T-helper 2 cell (primary cell): Measurements from ENCODE around the gene PLD1.

ENCODE experiments used
- DNase-seq, 5 experiments: peaks; one replicate each; pipeline versions ENCODE4 v3.0.0 to v3.0.0-alpha.2; 2012 to 2022

The PLD1 gene

GRCh38 chr3:171796625-171797264, 13.5 kb downstream of the PLD1 start:
- no peak for DNase-seq

DNA sequence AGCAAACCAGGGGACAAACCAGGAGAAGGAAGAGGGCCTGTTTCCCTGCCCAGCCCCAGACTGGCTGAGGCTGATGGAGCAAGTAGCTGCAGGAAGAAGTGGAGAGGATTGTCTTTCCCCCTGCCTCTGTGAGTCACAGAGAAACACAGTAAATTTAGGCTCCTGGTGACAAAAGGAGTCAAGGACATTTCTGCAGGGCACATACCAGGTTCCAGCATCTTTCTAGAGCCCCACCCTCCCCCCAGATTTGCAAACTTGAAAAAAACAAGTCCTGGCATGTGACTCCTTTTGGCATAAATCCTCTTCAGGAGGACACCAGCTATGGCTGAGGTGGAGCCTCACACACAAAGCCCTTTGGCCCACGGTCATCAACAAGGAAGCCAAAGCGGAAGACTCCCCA, 17.8 kb downstream of the PLD1 start:
- DNase-seq, result no peak

- no peak for DNase-seq
Observed at GRCh38 chr3:171791692-171792076, 18.6 kb downstream of the PLD1 start.

- no peak for DNase-seq
Observed at GRCh38 chr3:171790898-171791691, 19.2 kb downstream of the PLD1 start.

DNA sequence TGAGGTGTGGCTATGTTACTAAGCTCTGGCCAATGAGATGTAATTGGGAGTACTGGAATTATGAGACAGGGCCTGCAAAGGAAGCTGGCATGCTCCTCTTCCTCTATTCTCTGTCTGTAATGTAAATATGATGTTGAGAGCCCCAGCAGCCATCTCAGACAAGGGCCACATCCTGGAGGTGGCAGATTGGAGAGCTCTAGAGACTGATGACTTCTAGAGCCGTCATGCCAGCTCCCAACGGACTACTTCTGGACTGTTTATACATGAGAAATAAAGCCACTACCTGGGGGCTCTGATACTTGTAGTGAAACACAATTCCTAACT, 19.7 kb downstream of the PLD1 start:
- DNase-seq, result no peak

DNA sequence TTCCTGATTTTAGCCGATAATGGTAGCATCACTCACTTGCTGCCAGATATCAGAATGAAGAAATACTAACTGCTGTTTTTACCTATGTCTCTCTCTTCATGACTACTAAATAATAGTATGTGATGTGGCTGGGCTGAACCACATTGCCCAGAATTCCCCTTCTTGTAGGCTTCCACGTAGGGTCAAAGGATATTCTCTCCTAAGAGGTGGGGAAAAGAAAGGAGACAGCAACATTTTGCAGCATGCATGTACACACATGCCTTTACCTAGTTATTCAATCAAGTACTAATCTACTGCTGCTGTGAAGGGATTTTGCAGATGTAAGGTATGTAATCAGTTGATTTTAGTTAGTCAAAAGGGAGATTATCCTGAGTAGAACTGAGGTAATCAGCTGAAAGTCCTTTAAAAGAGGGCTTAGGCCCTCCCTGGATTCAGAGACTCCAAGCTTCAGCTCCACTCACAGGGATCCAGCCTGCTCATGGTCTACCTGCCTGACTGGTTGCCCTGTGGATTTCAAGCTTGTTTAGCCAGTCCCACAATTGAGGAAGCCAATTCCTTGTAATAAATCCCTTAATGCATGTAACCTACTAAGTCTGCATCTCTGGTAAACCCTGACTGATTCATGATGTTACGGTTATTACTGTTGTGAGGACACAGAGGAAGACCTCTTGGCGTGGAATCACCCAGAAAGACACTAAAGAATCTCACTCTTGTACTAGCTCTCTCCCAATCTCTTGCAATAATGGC, 20.4 kb downstream of the PLD1 start:
- no peak for DNase-seq

DNA sequence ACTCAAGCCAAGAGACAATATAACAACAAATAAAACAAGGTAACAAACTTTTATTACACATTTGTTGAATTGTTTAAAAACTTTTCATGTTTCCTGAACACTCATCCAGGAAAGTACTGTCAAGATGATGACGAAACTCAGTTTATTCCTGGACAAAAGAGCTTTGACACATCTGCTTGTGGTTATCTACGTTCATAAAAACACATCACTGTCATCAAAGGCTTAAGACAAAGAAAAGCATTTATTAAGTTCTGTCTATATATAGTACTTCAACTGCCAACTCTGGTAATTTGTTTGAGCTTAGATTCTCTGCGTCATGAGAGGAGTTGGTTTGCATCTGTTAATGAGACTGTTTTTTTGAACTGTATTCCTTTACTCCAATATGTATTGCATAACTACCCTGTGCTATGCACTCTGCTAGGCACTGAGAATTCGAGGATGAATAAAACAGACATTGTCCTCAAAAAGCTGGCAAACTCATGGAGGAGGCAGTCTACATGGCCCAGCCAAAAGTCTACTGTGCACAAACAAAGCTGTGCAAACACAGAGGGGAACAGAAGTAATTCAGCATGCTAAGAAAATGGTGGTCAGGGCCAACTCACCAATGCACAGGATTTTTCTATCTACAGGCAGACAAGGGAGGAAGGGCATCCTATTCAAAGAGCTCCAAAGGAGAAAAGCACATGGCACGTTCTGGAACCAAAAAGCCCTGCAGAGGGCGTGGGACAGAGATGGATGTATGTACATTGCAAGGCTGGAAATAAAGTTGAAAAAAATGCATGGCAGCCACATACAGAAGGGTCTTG, 21.5 kb downstream of the PLD1 start:
- DNase-seq, result no peak

DNA sequence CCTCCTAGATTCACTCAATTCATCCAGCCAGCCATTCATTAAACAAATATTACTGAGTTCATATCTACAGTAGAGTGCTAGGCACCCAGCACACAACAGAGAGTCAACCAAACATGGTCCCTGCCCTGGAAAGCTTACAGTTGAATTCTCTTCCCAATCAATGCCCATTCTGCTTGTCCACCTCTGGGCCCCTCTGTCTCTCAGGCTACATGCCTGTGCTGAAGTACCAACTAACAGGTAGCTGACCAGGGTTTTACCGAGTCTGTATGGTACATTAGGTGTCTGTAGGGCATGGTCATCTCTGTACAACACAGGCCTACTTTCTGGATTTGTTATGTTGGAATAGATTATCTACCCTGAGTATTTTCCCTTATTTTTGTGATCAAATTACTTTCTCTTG, 23.3 kb downstream of the PLD1 start:
- no peak for DNase-seq

DNA sequence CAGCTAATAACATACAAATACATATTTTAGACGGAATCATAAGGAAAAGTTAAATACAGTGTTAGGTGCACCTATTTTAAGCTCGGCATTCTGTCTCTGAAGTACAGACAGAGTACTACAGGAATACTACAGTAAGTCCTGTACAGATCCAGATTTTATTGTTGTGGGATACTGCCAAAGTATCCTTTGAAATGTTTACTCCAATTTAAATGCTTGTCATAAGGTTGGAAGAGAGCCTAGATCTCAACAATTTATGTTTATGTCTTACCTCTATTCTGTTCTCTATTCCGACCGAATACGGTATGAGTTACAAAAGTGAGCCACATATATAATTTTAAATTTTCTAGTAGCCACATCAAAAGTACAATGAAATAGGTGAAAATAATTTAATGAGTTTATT, 25.3 kb downstream of the PLD1 start:
- DNase-seq, result no peak

DNA sequence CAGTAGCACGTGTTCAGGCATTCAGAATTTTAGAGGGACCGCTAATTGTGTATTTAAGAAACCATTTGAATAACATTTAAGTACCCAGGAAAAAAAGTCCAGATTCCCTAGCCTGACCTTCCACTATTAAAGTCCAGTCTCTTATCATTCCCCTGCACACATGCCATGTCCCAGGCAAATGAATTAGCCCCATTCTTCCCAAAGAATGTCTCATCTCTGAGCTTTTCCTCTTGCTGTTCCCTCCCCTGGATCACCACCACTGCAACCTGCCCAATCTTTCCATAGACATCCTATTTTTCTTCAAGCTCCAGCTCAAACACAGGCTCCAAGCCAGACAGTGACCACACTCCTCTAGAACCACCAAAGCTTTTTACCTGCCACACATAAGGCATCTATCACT, 25.9 kb downstream of the PLD1 start:
- no peak for DNase-seq

- DNase-seq, result no peak
Observed at GRCh38 chr3:171783626-171784025, 26.7 kb downstream of the PLD1 start.

GRCh38 chr3:171783086-171783485, 27.2 kb downstream of the PLD1 start:
- no peak for DNase-seq

GRCh38 chr3:171782617-171783016, 27.7 kb downstream of the PLD1 start:
- no peak for DNase-seq

- DNase-seq, result no peak
Observed at GRCh38 chr3:171781711-171782127, 28.6 kb downstream of the PLD1 start.

DNA sequence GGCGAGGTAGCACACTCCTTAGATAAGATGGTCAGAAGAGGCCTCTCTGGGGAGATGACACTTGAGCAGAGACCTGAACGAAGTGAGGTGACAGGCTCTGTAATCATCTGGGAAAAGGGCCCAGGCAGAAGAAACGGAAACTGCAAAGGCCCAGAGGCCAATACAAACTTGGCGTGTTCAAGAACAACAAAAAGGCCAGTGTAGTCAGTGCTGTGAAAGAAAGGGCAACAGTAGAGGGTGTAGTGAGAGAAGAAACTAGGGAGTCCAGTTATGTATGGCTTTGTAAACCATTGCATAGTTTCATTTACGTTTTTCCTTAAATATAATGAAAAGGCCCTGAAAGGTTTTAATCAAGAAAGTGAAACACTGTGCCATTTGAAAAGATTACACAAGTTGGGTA, 31.8 kb downstream of the PLD1 start:
- DNase-seq, result no peak

DNA sequence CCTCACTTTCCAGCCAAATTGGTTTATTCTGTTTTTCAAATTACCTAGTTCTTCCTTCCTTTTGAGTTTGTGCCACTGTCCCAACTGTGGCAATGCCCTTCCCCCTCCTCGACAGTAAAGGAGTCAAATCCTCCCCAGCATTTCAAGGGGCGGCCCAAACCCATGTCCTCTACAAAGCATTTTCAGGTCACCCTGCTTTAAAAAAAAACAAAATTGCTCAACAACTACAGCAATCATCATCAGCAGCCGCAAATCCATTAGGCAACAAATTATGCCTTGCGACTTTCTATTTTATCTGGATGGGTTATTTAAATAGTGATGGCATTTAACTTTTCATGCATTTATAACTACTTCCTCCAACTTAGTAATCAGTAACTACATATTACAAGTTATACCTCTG, 32.7 kb downstream of the PLD1 start:
- DNase-seq, result no peak

DNA sequence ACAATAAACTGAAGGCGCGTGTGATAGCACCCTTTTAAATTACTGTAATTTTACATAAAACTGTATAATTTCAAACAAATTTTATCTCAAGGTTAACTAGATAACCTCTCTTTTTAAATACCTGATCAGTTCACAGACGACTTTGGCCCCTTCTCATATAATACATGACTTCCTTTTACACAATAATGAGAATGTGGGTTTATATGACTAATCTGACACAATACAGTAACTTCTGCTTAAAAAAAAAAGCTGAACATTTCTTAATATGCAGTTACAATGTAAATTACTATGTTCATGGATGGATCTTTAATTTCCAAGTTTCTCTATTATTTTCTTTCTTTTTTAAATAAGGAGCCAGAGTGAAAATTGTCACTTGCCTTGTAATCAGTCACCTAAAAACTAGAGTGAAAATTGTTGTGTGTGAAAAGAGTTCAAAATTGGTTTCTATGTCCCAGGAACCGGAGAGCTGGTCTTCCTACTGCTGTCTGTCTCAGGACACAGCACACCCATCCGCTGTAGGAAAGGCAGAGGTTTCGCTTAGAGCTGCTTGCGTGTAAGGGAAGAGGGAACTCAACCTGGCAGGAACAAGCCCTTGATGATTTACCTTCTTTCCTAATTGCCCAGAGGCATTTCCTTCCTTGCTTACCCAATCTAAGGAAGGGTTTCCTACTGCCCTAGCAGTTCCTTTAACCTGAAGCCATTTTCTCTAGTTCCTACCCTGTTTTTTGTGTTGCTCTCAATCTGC, 33.3 kb downstream of the PLD1 start:
- no peak for DNase-seq

- DNase-seq, result no peak
Observed at GRCh38 chr3:171776411-171776810, 33.9 kb downstream of the PLD1 start.

DNA sequence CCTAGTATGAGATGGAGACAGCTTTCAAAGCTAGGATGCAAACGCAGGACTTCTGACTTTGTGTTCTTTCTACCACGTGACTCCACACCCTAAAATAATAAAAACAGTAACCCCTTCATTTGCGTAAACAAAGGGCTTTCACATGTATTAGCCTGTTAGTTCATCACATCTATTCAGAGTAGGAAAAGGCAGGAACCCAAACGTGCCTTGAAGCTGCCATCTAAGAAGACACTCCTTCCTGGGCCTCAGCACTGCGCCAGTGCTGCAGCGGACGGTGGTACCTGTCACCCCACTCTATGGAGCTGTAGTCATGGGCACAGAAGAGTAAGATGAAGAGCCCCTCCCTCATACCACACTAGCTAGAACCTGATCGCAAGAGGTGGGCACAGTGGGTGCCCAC, 34.3 kb downstream of the PLD1 start:
- no peak for DNase-seq

GRCh38 chr3:171774521-171774920, 35.8 kb downstream of the PLD1 start:
- no peak for DNase-seq

- DNase-seq, result peak in 3 of 5 experiments; percentile 14 to 48 (median 26)
Observed at GRCh38 chr3:171772427-171773056, 37.7 kb downstream of the PLD1 start.
